GM21367 (cell line): Measurements from ENCODE around the gene TIPARP.

Experiments
- ATAC-seq: cut with Tn5 transposase; IDR thresholded peaks from one replicate; pipeline ENCODE4 v1.9.1; 2021; ENCODE audit not compliant: unreplicated experiment

TIPARP gene

GRCh38 chr3:156674911-156675829 is 780 bp downstream of the TIPARP start:
- no peak for ATAC-seq

GRCh38 chr3:156675830-156676767 is 1.7 kb downstream of the TIPARP start:
- ATAC-seq = no peak

GRCh38 chr3:156676768-156677479 is 2.5 kb downstream of the TIPARP start:
- no peak for ATAC-seq

DNA sequence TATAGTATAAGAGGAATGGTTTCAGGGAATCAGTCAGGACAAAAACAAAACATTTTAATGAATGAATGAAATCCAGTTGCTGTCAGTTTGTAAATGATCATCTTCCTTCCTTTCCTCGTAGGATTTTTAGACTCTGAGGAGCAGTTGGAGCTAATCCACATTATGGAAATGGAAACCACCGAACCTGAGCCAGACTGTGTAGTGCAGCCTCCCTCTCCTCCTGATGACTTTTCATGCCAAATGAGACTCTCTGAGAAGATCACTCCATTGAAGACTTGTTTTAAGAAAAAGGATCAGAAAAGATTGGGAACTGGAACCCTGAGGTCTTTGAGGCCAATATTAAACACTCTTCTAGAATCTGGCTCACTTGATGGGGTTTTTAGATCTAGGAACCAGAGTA is 3.1 kb downstream of the TIPARP start:
- no peak for ATAC-seq

- no peak for ATAC-seq
These were observed 3.8 kb downstream of the TIPARP start for GRCh38 chr3:156678197-156678596.

GRCh38 chr3:156680243-156680914 is 6.0 kb downstream of the TIPARP start:
- no peak for ATAC-seq

DNA sequence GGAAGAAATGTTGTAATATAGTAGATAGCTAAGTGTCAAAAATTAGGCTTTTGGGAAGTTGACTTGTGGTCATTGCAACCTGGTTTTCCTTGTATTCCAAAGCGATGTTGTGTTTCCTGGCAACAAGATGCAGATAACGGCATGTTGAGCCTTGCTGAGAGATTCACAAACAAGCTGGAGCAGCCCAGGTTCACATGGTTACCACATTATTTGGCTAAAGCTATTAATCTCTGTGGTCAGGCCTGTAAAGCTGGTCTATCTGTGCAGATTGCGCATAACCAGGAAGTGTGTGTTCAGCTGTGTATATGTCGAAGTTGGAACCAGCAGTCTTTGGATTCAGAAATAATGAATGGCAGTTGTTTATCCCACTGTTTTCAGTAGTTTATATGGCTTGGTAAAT is 6.6 kb downstream of the TIPARP start:
- ATAC-seq = peak; percentile 52

DNA sequence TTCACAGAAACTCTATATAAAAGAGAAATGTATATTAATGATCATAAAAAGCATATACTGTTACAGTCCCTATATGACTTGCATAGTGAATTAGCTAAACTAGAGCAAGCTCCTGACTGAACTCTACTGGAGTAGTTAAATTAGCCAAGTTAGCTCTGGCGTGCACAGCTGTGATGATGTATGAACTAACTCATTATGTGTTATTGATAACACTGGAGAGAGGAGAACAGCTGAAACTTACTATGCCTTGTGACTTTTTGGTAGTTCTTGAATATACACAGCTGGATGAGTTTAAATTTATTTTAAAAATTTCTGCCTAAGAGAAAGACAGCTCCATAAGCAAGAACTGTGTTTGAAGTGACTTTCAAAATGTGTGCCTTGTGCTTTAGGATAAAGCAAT is 8.1 kb downstream of the TIPARP start:
- no peak for ATAC-seq

DNA sequence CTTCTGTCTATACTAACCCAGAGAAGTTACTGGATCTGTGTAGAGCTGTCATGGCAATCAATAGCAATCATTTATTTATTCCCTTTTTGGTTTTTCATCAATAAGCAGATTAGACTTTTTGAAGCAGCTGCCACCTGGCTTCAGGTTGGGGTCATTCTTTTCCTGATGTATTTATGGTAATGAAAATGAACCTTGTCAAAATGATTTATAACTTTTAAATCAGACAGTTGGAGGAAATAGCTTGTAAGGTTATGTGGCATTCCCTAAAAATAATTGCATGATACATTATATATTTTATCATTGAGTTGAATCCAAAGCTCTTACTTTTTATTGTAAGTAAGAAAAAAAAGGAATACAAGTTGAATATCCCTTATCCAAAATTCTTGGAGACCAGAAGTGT is 8.6 kb downstream of the TIPARP start:
- no peak for ATAC-seq

GRCh38 chr3:156685198-156685597 is 10.8 kb downstream of the TIPARP start:
- ATAC-seq = no peak

DNA sequence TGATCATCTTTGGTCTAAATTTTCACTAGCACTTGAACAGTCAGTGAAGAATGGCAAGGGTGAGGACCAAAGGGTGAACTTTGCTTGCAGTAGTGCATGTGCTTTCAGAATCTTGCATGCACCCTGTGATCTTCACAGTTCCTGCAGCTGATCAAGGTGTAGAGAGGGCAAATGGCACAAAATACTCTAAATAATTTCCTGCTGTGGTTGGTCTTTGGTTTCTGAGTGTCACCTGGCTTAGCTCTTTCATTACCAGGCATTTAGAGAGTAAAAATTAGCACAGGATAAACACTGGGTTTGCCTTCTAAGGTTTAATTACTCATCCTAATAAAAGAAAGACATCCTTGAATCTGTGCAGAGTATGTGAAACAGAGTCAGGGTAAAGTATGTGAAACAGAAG is 11.4 kb downstream of the TIPARP start:
- peak; percentile 41 for ATAC-seq

GRCh38 chr3:156687023-156687422 is 12.6 kb downstream of the TIPARP start:
- ATAC-seq = no peak

DNA sequence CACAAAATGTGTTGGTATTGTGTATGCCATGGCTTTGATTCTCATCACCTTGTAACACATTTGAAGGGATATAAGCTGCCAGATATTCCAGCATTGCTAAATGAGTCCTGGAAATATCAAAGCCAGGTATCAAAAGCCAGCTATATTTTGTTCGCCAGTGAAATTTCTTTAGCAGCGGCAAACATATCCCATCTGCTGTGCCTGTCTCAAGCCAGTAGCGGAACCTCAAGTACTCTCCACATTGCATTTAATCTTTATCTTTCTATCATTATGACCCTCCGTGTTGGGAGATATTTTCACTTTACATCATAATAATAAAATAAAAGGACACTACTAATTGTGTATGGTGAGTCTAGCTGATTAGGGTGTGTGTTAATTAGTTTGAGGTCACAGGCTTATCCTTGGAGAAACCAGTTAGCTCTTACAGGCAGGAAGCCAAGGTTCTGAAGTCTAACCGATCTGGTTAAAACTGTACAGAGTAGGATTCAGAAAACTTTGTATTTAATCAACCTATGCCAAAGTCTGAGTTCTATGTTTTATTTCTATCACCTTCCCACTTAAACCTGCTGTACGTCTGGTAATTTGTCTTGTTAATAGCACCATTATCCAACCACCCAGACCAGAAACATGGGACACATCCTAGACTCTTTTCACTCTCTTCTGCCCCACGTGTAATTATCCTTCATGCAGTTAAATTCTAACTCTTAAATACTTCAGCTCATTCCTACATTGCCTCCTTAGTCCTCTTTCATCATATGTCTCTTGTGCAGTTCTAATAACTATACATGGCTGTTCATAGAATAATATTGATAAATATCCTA is 14.5 kb downstream of the TIPARP start:
- no peak for ATAC-seq

DNA sequence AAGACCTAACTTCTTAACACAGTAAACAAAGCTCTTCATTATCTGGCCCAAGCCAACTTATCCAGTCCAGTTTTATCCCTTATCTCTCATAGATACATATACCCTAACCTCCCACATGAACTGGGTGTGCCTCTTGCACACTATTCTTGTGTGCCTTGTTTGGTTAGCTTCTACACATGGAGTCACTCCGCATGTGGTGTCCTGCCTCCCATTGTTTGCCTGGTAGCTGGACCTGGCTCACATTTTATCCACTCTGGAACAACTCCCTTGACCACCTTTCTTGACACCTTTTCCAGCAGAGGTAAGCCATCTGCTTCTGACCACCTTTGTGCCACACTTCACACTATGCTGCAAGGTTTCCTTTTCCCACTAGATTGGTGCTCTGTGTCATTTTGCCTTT is 15.2 kb downstream of the TIPARP start:
- ATAC-seq = no peak

DNA sequence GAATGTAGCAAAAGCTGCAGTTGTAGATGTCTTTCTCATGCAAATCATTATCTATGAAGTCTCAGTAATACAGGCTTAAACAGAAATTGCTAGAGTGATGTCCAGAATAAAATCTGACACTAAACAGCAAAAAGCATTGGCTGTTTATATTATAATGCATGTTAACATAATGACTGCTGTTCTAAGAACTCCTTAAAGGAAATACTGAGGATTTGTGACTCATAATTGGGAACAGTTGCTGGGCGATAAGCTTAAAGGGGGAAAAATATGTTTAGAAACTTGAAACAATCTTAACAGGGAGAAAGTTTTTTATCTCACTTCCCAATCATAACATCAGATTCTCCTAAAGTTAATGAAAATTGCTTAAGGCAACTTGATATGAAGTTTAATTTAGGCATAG is 17.5 kb downstream of the TIPARP start:
- no peak for ATAC-seq

- ATAC-seq = no peak
These were observed 18.8 kb downstream of the TIPARP start for GRCh38 chr3:156693166-156693565.

DNA sequence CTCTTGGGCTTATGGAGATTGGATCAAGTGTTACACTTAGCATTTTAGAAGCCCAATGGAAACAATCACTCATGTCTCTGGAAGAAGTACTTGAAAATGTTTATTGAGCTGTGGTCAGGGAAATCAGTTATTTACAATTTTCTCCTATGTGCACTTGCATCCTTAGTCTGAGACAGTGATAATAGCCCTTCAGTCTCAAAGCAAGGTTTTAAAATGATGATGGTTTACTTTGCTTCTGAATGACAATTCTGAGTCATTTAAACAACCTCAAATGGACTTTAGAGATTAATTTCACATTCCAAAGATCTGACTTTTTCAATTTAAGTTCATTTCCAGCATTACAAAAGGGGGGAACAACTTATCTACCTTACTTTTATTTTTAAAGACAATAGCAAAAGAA is 20.1 kb downstream of the TIPARP start:
- no peak for ATAC-seq

GRCh38 chr3:156702367-156702766 is 28.0 kb downstream of the TIPARP start:
- no peak for ATAC-seq

DNA sequence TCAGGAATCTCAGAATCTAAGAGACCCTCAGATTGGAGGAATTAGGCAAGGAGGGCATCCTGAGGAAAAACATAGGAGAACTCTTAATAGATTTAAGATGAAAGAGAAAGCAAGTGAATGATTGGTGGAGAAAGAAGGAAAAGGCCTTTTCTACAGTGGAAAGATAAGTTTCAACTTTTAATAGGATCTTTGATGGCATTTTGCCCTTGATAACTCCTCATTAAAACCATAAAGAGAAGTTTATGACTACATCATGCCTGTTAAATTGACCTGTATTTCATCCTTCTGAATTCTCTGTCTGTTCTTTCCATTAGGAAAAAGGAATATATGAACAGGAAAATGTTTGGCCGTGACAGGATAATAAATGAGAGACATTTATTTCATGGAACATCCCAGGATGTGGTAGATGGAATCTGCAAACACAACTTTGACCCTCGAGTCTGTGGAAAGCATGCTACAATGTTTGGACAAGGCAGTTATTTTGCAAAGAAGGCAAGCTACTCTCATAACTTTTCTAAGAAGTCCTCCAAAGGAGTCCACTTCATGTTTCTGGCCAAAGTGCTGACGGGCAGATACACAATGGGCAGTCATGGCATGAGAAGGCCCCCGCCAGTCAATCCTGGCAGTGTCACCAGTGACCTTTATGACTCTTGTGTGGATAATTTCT is 30.1 kb downstream of the TIPARP start:
- ATAC-seq = no peak
